Astrocyte (in vitro differentiated cells and primary cell): ENCODE measurements around the gene NDUFS2. TPM values are rescaled to one million over a fixed set of nuclear protein-coding genes. Genes with fewer than 3 reads are reported as not detected.

Experiments
- DNase-seq: peaks from one replicate; pipeline ENCODE4 v3.0.0-alpha.2; 2010; ENCODE audit warnings: low read depth
- FAIRE-seq: peaks from 2 replicates; lab custom pipeline; 2011; peaks lifted over from hg19 to GRCh38; lab: Jason Lieb, UNC
- H2AFZ ChIP-seq: 2 replicates; pipeline ENCODE4 v1.6.0; 2012; ENCODE audit warnings: low read depth, low read length, inconsistent platforms
- H3K27ac ChIP-seq: 2 replicates; pipeline ENCODE4 v1.5.1; 2011; ENCODE audit warnings: low read depth, low read length, inconsistent platforms
- H3K27me3 ChIP-seq: 2 replicates; pipeline ENCODE4 v1.6.0; 2011; ENCODE audit warnings: low read length, inconsistent platforms; ENCODE audit not compliant: insufficient read depth
- H3K36me3 ChIP-seq: 2 replicates; pipeline ENCODE4 v1.5.1; 2011; ENCODE audit warnings: low read length, inconsistent platforms; ENCODE audit not compliant: insufficient read depth
- H3K4me1 ChIP-seq: 2 replicates; pipeline ENCODE4 v1.5.1; 2011; ENCODE audit warnings: low read length, inconsistent platforms; ENCODE audit not compliant: insufficient read depth
- H3K4me2 ChIP-seq: 2 replicates; pipeline ENCODE4 v1.6.0; 2012; ENCODE audit warnings: low read length, inconsistent platforms
- H3K4me3 ChIP-seq: 2 replicates; pipeline ENCODE4 v1.5.1; 2011; ENCODE audit warnings: low read depth, mild to moderate bottlenecking, low read length, inconsistent platforms; ENCODE audit not compliant: insufficient read depth
- H3K79me2 ChIP-seq: 2 replicates; pipeline ENCODE4 v1.6.0; 2012; ENCODE audit warnings: mild to moderate bottlenecking, low read length, inconsistent platforms; ENCODE audit not compliant: insufficient read depth
- H3K9ac ChIP-seq: 2 replicates; pipeline ENCODE4 v1.6.0; 2012; ENCODE audit warnings: mild to moderate bottlenecking, low read length, inconsistent platforms
- H3K9me3 ChIP-seq: 2 replicates; pipeline ENCODE4 v1.5.1; 2012; ENCODE audit warnings: low read depth, mild to moderate bottlenecking, low read length, inconsistent platforms; ENCODE audit not compliant: insufficient read depth
- H4K20me1 ChIP-seq: 2 replicates; pipeline ENCODE4 v1.6.0; 2012; ENCODE audit warnings: low read length, inconsistent platforms; ENCODE audit not compliant: insufficient read depth
- H3K27ac Mint-ChIP-seq: one replicate; pipeline ENCODE4 v1.8.0; 2021; ENCODE audit warnings: mild to moderate bottlenecking, mixed read lengths; ENCODE audit not compliant: unreplicated experiment
- H3K27me3 Mint-ChIP-seq: one replicate; pipeline ENCODE4 v1.8.0; 2021; ENCODE audit warnings: low read depth, mixed read lengths; ENCODE audit not compliant: unreplicated experiment
- H3K36me3 Mint-ChIP-seq: one replicate; pipeline ENCODE4 v1.8.0; 2021; ENCODE audit warnings: low read depth, mixed read lengths; ENCODE audit not compliant: unreplicated experiment
- H3K4me1 Mint-ChIP-seq: one replicate; pipeline ENCODE4 v1.8.0; 2021; ENCODE audit warnings: low read depth, mixed read lengths; ENCODE audit not compliant: unreplicated experiment
- H3K4me3 Mint-ChIP-seq: one replicate; pipeline ENCODE4 v1.8.0; 2021; ENCODE audit warnings: mild to moderate bottlenecking, moderate library complexity, mixed read lengths; ENCODE audit not compliant: unreplicated experiment
- H3K9me3 Mint-ChIP-seq: one replicate; pipeline ENCODE4 v1.8.0; 2021; ENCODE audit warnings: mild to moderate bottlenecking, mixed read lengths; ENCODE audit not compliant: unreplicated experiment
- CTCF ChIP-seq: IDR thresholded peaks from 2 replicates; pipeline ENCODE4 v1.5.1; 2011; ENCODE audit warnings: low read depth, mild to moderate bottlenecking, inconsistent platforms, low read length, moderate library complexity; ENCODE audit not compliant: insufficient read depth
- EZH2 ChIP-seq: IDR thresholded peaks from 2 replicates; pipeline ENCODE4 v1.6.1; 2012; ENCODE audit warnings: mild to moderate bottlenecking, low read length, inconsistent platforms; ENCODE audit not compliant: insufficient read depth
- total RNA-seq: library from RNA; stranded (reverse); gene quantifications from 2 replicates; pipeline ENCODE4 v1.2.1, GENCODE V29; 2021

NDUFS2 gene
- total RNA-seq, 1 donor from 2014 or later = 59.9 TPM

GRCh38 chr1:161196521-161197451 is 5.4 kb upstream of the NDUFS2 start:
- DNase-seq = peak; percentile 21
- H3K9ac ChIP-seq = peak overlapping the region; percentile 64
- H3K9me3 ChIP-seq = no peaks in the 10 kb centered on the region
- Mint-ChIP-seq H3K9me3 (no peaks in the 10 kb centered on the region), H3K27me3 (no peaks in the 10 kb centered on the region), H3K4me1 (peaks cover 33% of the 10 kb centered on the region), H3K27ac (peak overlapping the region; percentile 81), H3K4me3 (no peak overlapping the region), H3K36me3 (no peaks in the 10 kb centered on the region)
- TF ChIP-seq EZH2 = no peak
- no peak for TF ChIP-seq CTCF
- no peak overlapping the region for H3K4me3 ChIP-seq
- no peaks in the 10 kb centered on the region for H3K36me3 ChIP-seq
- H3K27ac ChIP-seq = peak overlapping the region; percentile 27
- peak overlapping the region; percentile 47 for H2AFZ ChIP-seq
- no peak for FAIRE-seq
- peaks cover 28% of the 10 kb centered on the region for H3K4me1 ChIP-seq
- no peaks in the 10 kb centered on the region for H3K79me2 ChIP-seq
- no peaks in the 10 kb centered on the region for H3K27me3 ChIP-seq
- no peaks in the 10 kb centered on the region for H4K20me1 ChIP-seq
- H3K4me2 ChIP-seq = peak overlapping the region; percentile 60

- FAIRE-seq = no peak
- no peaks in the 10 kb centered on the region for H3K27me3 ChIP-seq
- no peaks in the 10 kb centered on the region for H4K20me1 ChIP-seq
- DNase-seq = no peak
- peaks cover 6% of the 10 kb centered on the region for H3K79me2 ChIP-seq
- peaks cover 30% of the 10 kb centered on the region for H3K4me1 ChIP-seq
- peak overlapping the region; percentile 64 for H3K9ac ChIP-seq
- H3K4me3 ChIP-seq = no peak overlapping the region
- H2AFZ ChIP-seq = peak overlapping the region; percentile 80
- Mint-ChIP-seq H3K4me3 (peak overlapping the region; percentile 72), H3K36me3 (no peaks in the 10 kb centered on the region), H3K9me3 (no peaks in the 10 kb centered on the region), H3K4me1 (peaks cover 30% of the 10 kb centered on the region), H3K27me3 (no peaks in the 10 kb centered on the region), H3K27ac (no peak overlapping the region)
- TF ChIP-seq EZH2 (no peak), CTCF (no peak)
- H3K27ac ChIP-seq = no peak overlapping the region
- H3K9me3 ChIP-seq = no peaks in the 10 kb centered on the region
- H3K36me3 ChIP-seq = no peaks in the 10 kb centered on the region
- peak overlapping the region; percentile 60 for H3K4me2 ChIP-seq
Observed at GRCh38 chr1:161197560-161198193, 4.5 kb upstream of the NDUFS2 start.
